Measurements from ENCODE around the gene DHRS4L2.
"Not testable (repeated sequence)": the region's sequence is repeated elsewhere in the genome, so short reads cannot be mapped to it uniquely, and the experiment has no call there.

The DHRS4L2 gene

GRCh38 chr14:23996009-23996408 is 7.3 kb downstream of the DHRS4L2 start:
- not testable (repeated sequence) for H3K9me3 ChIP-seq (ENCODE audit: control insufficient read depth in 5 of 5, low read length in 5 of 5); H3K9ac ChIP-seq (ENCODE audit: low read length in 5 of 5); H3K27ac ChIP-seq (ENCODE audit: low read depth, low read length); H3K36me3 ChIP-seq (ENCODE audit: control insufficient read depth in 5 of 5, insufficient read depth in 5 of 5, low read length in 5 of 5); H3K4me3 ChIP-seq (ENCODE audit: low read depth in 1 of 5, low read length in 5 of 5); H3K27me3 ChIP-seq (ENCODE audit: control insufficient read depth in 5 of 5, insufficient read depth in 4 of 5, low read length in 5 of 5); H3K4me1 ChIP-seq (ENCODE audit: control insufficient read depth in 5 of 5, insufficient read depth in 5 of 5, low read length in 5 of 5)

- H3K4me3 ChIP-seq (ENCODE audit: low read depth in 1 of 5, low read length in 5 of 5); H3K36me3 ChIP-seq (ENCODE audit: control insufficient read depth in 5 of 5, insufficient read depth in 5 of 5, low read length in 5 of 5); H3K4me1 ChIP-seq (ENCODE audit: control insufficient read depth in 5 of 5, insufficient read depth in 5 of 5, low read length in 5 of 5); H3K9me3 ChIP-seq (ENCODE audit: control insufficient read depth in 5 of 5, low read length in 5 of 5); H3K27ac ChIP-seq (ENCODE audit: low read depth, low read length); H3K9ac ChIP-seq (ENCODE audit: low read length in 5 of 5); H3K27me3 ChIP-seq (ENCODE audit: control insufficient read depth in 5 of 5, insufficient read depth in 4 of 5, low read length in 5 of 5): not testable (repeated sequence)
Observed at GRCh38 chr14:23996825-23997224, 8.1 kb downstream of the DHRS4L2 start.

- not testable (repeated sequence) for H3K27ac ChIP-seq (ENCODE audit: low read depth, low read length); H3K9ac ChIP-seq (ENCODE audit: low read length in 5 of 5); H3K9me3 ChIP-seq (ENCODE audit: control insufficient read depth in 5 of 5, low read length in 5 of 5); H3K36me3 ChIP-seq (ENCODE audit: control insufficient read depth in 5 of 5, insufficient read depth in 5 of 5, low read length in 5 of 5); H3K4me1 ChIP-seq (ENCODE audit: control insufficient read depth in 5 of 5, insufficient read depth in 5 of 5, low read length in 5 of 5); H3K4me3 ChIP-seq (ENCODE audit: low read depth in 1 of 5, low read length in 5 of 5); H3K27me3 ChIP-seq (ENCODE audit: control insufficient read depth in 5 of 5, insufficient read depth in 4 of 5, low read length in 5 of 5)
Observed at GRCh38 chr14:23999640-24000039, 10.9 kb downstream of the DHRS4L2 start.

GRCh38 chr14:24001078-24001477 is 12.3 kb downstream of the DHRS4L2 start:
- not testable (repeated sequence) for H3K4me3 ChIP-seq (ENCODE audit: low read depth in 1 of 5, low read length in 5 of 5); H3K4me1 ChIP-seq (ENCODE audit: control insufficient read depth in 5 of 5, insufficient read depth in 5 of 5, low read length in 5 of 5); H3K36me3 ChIP-seq (ENCODE audit: control insufficient read depth in 5 of 5, insufficient read depth in 5 of 5, low read length in 5 of 5); H3K9ac ChIP-seq (ENCODE audit: low read length in 5 of 5); H3K9me3 ChIP-seq (ENCODE audit: control insufficient read depth in 5 of 5, low read length in 5 of 5); H3K27me3 ChIP-seq (ENCODE audit: control insufficient read depth in 5 of 5, insufficient read depth in 4 of 5, low read length in 5 of 5); H3K27ac ChIP-seq (ENCODE audit: low read depth, low read length)

- H3K9ac ChIP-seq (ENCODE audit: low read length in 5 of 5); H3K4me3 ChIP-seq (ENCODE audit: low read depth in 1 of 5, low read length in 5 of 5); H3K36me3 ChIP-seq (ENCODE audit: control insufficient read depth in 5 of 5, insufficient read depth in 5 of 5, low read length in 5 of 5); H3K9me3 ChIP-seq (ENCODE audit: control insufficient read depth in 5 of 5, low read length in 5 of 5); H3K27ac ChIP-seq (ENCODE audit: low read depth, low read length); H3K27me3 ChIP-seq (ENCODE audit: control insufficient read depth in 5 of 5, insufficient read depth in 4 of 5, low read length in 5 of 5); H3K4me1 ChIP-seq (ENCODE audit: control insufficient read depth in 5 of 5, insufficient read depth in 5 of 5, low read length in 5 of 5): not testable (repeated sequence)
Observed at GRCh38 chr14:24001679-24002078, 12.9 kb downstream of the DHRS4L2 start.

- not testable (repeated sequence) for H3K9ac ChIP-seq (ENCODE audit: low read length in 5 of 5); H3K36me3 ChIP-seq (ENCODE audit: control insufficient read depth in 5 of 5, insufficient read depth in 5 of 5, low read length in 5 of 5); H3K4me1 ChIP-seq (ENCODE audit: control insufficient read depth in 5 of 5, insufficient read depth in 5 of 5, low read length in 5 of 5); H3K9me3 ChIP-seq (ENCODE audit: control insufficient read depth in 5 of 5, low read length in 5 of 5); H3K27ac ChIP-seq (ENCODE audit: low read depth, low read length); H3K27me3 ChIP-seq (ENCODE audit: control insufficient read depth in 5 of 5, insufficient read depth in 4 of 5, low read length in 5 of 5)
- peak overlapping the region in 3 of 5 donors; percentile 44 to 64 (median 46) for H3K4me3 ChIP-seq (ENCODE audit: low read depth in 1 of 5, low read length in 5 of 5)
Observed at GRCh38 chr14:24006471-24006816, 17.7 kb downstream of the DHRS4L2 start.

- not testable (repeated sequence) for H3K36me3 ChIP-seq (ENCODE audit: control insufficient read depth in 5 of 5, insufficient read depth in 5 of 5, low read length in 5 of 5); H3K27me3 ChIP-seq (ENCODE audit: control insufficient read depth in 5 of 5, insufficient read depth in 4 of 5, low read length in 5 of 5); H3K27ac ChIP-seq (ENCODE audit: low read depth, low read length); H3K9ac ChIP-seq (ENCODE audit: low read length in 5 of 5); H3K4me1 ChIP-seq (ENCODE audit: control insufficient read depth in 5 of 5, insufficient read depth in 5 of 5, low read length in 5 of 5); H3K9me3 ChIP-seq (ENCODE audit: control insufficient read depth in 5 of 5, low read length in 5 of 5)
- peak overlapping the region in 4 of 5 donors; percentile 44 to 64 (median 54) for H3K4me3 ChIP-seq (ENCODE audit: low read depth in 1 of 5, low read length in 5 of 5)
Observed at GRCh38 chr14:24006817-24007652, 18.3 kb downstream of the DHRS4L2 start.

- no peak overlapping the region for H3K4me3 ChIP-seq (ENCODE audit: low read depth in 1 of 5, low read length in 5 of 5)
- no peak overlapping the region for H3K27ac ChIP-seq (ENCODE audit: low read depth, low read length)
- no peaks in the 10 kb centered on the region for H3K9me3 ChIP-seq (ENCODE audit: control insufficient read depth in 5 of 5, low read length in 5 of 5)
Observed at GRCh38 chr14:24011051-24011450, 22.3 kb downstream of the DHRS4L2 start.

GRCh38 chr14:24012726-24013273 is 24.1 kb downstream of the DHRS4L2 start:
- H3K9ac ChIP-seq (ENCODE audit: low read length in 5 of 5); H3K4me3 ChIP-seq (ENCODE audit: low read depth in 1 of 5, low read length in 5 of 5); H3K4me1 ChIP-seq (ENCODE audit: control insufficient read depth in 5 of 5, insufficient read depth in 5 of 5, low read length in 5 of 5); H3K27me3 ChIP-seq (ENCODE audit: control insufficient read depth in 5 of 5, insufficient read depth in 4 of 5, low read length in 5 of 5); H3K27ac ChIP-seq (ENCODE audit: low read depth, low read length); H3K9me3 ChIP-seq (ENCODE audit: control insufficient read depth in 5 of 5, low read length in 5 of 5); H3K36me3 ChIP-seq (ENCODE audit: control insufficient read depth in 5 of 5, insufficient read depth in 5 of 5, low read length in 5 of 5): not testable (repeated sequence)

More at GRCh38 chr14:24011051-24011450, 22.3 kb downstream of the DHRS4L2 start:
- peaks cover 0 to 12% (median 0%) of the 10 kb centered on the region in 5 donors for H3K4me1 ChIP-seq (ENCODE audit: control insufficient read depth in 5 of 5, insufficient read depth in 5 of 5, low read length in 5 of 5)
- no peak overlapping the region for H3K9ac ChIP-seq (ENCODE audit: low read length in 5 of 5)
- no peaks in the 10 kb centered on the region for H3K27me3 ChIP-seq (ENCODE audit: control insufficient read depth in 5 of 5, insufficient read depth in 4 of 5, low read length in 5 of 5)
- H3K36me3 ChIP-seq (ENCODE audit: control insufficient read depth in 5 of 5, insufficient read depth in 5 of 5, low read length in 5 of 5): no peaks in the 10 kb centered on the region

GRCh38 chr14:24013654-24014514 is 25.2 kb downstream of the DHRS4L2 start:
- peaks cover 0 to 6% (median 0%) of the 10 kb centered on the region in 5 donors for H3K4me1 ChIP-seq (ENCODE audit: control insufficient read depth in 5 of 5, insufficient read depth in 5 of 5, low read length in 5 of 5)
- H3K4me3 ChIP-seq (ENCODE audit: low read depth in 1 of 5, low read length in 5 of 5): no peak overlapping the region
- no peak overlapping the region for H3K9ac ChIP-seq (ENCODE audit: low read length in 5 of 5)
- no peaks in the 10 kb centered on the region for H3K36me3 ChIP-seq (ENCODE audit: control insufficient read depth in 5 of 5, insufficient read depth in 5 of 5, low read length in 5 of 5)
- H3K27me3 ChIP-seq (ENCODE audit: control insufficient read depth in 5 of 5, insufficient read depth in 4 of 5, low read length in 5 of 5): no peaks in the 10 kb centered on the region
- H3K9me3 ChIP-seq (ENCODE audit: control insufficient read depth in 5 of 5, low read length in 5 of 5): no peaks in the 10 kb centered on the region
- no peak overlapping the region for H3K27ac ChIP-seq (ENCODE audit: low read depth, low read length)
